Stimulated activated CD8-positive, alpha-beta memory T cell treated with anti-CD3 and anti-CD28 coated beads, Interleukin-4, amount 100 ng/mL, for 1 hour (primary cell): Measurements from ENCODE around the gene PHOX2B.
"Not testable (repeated sequence)": the region's sequence is repeated elsewhere in the genome, so short reads cannot be mapped to it uniquely, and the experiment has no call there.

ENCODE experiments used
- DNase-seq, 2 donors: peaks; one replicate each; pipeline ENCODE4 v3.0.0-alpha.2; 2020; ENCODE audit warnings: low read depth in 2 of 2, low spot score in 1 of 2

PHOX2B gene

DNA sequence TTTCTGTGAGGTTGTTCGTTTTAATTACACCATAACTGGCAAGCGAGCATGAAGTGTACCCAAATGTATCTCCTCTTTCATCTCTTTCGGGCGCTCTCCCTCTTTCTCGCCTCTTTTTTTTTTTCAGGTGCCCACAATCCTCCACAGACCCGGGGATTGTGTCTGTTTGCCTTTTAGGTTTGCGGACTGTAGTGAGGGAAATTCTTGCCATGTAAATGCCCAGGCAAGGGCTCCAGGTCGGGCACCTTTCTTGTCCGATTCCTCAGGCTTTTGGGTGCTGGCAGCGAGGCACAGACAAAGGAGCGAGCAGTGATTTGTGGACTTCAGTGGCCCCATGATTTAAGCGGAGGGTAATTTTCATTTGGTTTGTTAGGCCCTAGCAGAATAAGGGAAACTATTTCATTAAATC is 1.1 kb upstream of the PHOX2B start:
- DNase-seq: no peak

DNA sequence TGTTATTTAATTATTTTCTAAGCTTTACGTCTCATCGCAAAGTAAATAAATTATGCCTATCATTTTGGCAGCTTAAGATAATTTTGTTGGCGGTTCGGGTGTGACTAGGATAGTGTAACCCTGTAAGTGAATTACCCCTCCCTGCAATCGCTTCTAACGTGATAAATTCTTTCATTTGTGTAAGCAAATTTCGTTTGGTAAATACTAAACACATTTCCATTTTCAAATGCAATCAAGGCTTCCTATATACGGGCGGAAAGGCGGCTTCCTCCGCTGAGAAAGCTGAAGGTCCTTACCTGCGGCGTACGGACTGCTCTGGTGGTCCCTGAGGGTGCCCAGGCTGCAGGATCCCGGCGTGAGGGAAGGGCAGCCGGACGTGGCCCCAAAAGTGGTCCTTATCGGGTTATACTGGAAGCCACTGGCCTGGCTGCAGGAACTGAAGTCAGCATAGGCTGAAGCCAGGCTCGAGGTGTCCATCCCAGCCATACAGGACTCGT is 403 bp downstream of the PHOX2B start:
- DNase-seq: no peak

DNA sequence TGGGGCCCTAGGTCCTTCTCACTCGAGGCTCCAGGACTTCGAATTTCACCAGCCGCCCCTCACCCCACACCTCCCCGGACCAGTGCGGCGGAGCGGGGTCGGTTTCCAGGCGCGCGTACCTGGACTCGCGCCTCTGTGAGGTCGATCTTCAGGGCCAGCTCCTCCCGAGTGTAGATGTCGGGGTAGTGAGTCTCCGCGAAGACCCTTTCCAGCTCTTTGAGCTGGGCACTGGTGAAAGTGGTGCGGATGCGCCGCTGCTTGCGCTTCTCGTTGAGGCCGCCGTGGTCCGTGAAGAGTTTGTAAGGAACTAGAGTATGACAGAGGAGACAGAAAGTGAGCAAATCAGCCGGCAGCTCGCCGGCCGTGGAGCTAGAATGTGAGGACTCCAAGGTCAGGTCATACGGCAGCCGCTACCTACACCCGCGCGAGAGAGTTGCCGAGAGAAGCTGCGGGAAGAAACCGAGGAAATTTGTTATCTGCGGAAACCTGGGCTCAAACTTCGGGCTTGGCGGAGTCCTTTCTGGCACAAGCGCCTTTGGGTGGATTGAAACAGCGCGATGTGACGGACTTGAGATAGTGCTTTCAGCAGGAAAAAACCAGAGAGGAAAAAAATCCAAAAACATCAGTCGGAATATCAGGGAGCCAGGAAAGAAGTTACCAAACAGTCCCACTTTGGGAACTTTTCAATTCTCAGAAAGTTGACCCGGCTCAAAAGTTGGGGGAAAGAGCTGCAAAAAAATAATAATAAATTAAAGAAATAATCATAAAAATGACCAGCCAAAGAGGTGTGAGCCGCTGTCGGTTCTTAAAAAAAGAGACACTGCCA is 1.1 kb downstream of the PHOX2B start:
- no peak for DNase-seq

DNA sequence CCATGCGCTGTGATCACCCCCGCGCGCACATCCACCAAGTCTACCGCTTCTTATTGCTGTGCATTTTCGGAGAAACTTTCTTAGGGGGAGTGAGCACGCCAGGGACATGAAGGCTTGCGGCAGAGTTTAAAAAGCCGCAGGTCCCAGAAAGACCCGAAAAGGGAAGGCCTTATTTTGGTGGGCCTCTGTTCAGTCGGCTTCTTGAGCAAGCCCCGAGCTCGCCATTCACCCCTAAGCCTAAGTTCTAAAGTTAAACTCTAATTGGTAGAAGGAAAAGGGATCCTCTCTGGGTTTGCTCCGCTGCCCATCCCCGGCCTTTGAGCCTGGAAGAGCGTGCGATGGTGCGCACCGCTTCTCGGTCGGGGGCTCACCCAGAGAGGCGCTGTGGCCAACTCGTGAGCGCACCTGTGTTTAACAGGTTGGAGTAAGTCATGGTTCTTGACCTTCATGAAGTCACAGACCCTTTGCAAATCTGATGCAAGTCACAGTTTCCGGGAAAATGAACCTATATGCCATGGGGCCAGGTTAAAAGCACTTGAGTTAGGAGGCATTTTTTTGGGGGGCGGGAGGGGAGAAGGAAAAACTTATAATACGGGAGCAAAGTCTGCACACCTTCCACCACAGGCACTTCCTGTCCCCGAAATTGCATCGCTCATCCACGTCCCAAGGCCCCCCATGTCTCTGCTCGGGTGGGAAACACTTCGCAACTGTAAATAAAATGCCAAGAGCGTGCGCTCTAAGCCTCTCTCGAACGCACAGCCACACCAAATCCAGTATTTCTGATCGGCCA is 1.9 kb downstream of the PHOX2B start:
- no peak for DNase-seq

DNA sequence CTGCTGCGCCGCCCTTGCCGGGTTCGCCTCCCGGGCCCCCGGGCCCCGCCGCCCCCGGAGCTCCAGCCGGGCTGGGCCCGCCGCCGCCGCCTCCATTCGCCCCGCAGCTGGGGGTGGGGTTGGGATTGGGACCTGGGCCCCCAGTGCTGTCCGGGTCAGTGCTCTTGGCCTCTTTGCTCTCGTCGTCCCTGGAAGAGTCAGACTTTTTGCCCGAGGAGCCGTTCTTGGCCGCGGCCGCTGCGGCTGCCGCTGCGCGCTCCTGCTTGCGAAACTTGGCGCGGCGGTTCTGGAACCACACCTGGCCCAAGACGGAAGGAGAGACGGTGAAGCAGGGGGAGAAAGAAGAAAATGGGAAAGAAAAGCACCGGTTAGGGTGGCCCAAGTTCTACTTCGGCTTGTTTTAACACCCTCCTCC is 2.5 kb downstream of the PHOX2B start:
- DNase-seq: no peak

DNA sequence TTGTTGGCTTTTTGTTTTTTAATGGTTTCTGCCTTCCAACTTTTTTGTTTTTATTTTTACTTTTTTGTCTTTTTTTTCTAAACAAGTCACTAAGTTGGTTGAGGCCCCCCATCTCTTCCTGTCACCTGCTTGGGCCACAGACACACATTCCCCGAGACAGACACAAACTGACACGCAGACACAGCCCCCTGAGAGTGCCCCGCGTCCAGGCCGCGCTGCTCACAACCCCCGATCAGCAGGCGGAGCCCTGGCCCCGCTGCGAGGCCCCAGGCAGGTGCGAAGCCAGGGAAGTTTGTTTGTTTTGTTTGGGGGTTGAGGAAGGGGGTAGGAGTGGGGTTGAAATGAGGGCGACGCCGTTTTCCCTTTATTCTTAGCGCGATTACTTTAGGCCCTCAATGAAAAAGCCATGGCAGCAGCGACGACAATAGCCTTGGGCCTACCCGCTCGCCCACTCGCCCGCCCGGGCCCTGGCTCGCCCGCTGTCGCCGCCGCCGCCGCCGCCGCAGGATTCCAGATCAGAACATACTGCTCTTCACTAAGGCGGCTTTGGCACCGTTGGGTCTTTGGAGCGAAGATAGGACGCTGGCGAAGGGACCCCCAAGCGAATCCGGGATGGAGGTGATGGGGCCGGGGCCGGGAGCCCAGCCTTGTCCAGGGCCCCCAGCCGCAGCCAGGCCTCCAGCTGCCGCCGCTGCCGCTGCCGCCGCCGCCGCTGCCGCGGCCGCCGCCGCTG is 3.1 kb downstream of the PHOX2B start:
- no peak for DNase-seq

DNA sequence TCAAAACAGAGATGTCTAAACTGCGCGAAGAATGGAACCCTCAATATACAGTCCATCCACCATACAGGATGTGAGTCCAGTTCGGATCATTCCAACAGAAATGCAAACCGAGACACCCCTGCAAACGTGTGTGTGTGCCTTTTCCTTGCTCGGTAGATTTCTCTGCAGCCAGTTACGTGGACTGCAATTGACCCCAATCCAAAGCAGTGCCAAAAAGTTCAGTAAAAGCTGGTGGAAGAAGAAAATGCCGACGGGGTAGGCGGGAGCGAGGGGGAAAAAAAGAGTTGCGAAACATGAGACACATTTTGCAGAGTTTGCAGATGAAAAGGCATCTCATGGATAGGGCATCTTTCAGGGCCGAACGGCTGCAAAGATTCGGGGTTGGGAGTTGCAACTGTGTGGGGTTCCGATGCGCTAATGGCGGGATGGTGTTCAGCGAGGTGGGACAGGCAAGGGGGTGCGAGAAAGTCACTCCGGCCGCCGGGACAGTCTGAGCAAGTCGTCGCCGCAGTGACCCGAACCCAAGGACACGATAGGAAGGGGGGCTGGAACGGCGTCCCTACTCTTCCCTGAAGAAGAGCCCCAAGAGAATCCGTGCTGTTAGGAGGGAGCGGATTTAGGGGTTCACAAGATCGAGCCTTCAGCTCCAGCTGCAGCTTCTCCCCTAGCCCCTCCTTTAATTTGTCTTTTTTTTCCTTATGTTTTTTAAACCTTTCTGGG is 3.8 kb downstream of the PHOX2B start:
- DNase-seq: no peak

DNA sequence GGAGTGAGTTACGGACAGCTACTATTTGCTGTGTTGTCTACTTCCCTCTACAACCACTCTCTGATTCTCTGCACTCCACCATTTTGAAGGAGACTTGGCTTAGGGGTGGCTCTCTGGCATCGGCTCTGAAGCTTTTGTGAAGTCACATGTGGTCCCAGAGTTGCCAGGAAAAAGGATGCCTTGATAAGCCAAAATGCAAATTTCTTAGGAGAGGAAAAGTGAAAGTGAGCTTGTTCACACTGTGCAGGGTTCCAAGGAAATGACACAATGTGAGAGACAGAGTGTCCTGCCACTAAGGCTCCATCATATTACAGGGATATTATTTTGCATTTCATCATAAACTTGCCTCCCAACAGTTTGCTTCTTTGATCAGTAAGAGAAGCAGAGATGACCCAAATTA is 7.2 kb downstream of the PHOX2B start:
- no peak for DNase-seq

DNA sequence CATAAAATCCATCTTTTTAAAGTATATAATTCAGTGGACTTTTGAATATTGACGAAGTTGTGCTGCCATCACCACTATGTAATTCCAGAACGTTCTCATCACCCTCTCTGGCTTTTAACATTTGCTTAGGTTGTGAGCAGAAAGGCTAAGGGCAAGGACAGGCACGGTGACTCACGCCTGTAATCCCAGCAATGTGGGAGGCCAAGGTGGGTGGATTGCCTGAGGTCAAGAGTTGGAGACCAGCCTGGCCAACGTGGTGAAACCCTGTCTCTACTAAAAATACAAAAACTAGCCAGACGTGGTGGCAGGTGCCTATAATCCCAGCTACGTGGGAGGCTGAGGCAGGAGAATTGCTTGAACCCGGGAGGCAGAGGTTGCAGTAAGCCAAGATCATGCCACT is 11.0 kb downstream of the PHOX2B start:
- not testable (repeated sequence) for DNase-seq

DNA sequence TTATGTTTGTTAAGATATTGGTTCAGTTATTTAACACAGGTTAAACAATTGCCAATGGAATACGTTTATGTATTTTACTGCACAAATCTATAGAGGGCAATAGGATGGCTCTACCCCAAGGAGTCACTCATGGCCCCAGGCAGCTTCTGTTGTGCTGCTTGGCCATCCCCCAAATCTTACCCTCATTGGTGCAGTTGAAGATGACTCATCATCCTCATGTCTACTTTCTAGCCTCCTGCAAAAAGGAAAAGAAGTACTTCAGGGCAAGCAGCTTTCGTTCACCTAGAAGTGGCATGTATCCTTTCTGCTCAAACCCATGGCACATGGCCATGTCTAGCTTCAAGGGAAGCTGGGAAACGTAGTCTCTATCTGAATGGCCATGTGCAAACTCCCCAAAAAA is 14.2 kb downstream of the PHOX2B start:
- no peak for DNase-seq

DNA sequence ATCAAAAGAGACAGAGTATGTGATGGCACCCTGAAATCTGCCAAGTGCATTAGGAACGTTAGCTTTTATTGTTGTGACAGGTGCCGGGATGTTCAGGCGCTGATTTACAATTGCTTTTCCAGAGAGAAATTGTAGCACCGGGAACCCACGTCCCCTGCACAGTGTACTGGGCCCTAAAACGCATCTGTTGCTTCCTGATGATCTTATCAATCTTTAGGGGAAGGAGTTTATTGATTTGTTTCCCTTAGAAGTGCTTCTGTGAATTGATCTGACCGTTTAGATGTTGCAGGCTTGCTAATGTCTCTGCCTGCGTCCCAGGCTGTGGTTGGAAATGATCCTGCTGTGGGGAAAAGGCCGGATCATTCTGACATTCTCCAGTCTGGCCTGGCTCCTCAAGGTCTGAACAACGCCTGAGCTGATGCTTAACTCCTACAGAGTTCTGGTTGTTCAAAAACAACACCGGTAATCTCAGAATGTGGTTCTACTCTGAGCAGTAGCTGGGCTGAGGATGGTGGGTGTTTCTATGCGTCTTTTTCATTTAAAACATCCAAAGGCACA is 16.9 kb downstream of the PHOX2B start:
- no peak for DNase-seq

DNA sequence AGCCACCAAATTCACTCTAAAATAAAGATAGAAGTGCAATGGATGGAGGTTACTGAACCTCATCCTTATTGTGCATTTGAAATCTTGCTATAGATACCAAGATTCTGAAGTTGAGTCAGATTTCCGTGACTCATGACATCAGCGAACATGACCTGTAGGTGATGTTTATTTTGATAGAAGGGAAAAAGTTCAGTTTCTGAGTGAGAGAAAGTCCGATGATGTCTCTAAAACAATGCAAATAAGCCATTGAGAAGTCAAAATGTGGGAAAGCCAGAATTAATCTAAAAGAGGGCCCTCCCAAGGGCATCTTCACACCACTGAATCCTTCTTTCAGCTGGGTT is 20.0 kb downstream of the PHOX2B start:
- no peak for DNase-seq

DNA sequence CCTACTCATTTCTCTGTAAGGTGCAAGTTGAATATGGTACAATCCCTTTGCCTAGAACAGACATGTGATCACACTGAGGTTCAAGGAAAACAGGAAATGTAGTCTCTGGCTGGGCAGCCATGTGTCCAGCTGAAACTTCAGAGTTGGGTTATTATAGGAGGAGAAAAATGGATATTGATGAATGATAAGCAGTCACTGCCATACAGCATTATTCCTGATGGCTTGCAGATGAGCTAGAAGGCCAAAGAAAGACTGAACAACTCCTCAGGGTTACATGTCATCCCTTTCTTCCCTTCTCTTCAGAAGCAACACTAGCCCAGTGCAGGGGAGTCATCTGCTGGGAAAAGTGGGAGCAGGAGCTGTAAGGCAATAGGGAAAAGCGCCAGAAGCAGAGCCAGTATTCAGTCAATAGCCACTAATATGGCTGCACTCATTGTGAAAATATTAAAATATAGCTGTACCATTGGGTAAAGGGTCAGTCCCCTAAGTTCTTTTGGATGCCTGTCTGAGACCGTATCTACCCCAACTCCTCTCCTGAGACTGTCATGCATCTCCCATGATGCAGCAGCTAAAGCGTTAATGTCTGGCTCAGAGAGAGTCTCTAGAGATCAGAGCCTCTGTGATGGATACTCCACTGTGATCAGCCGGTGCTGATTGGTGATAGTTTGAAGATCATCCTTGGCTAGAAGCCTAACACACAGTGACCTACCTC is 20.5 kb downstream of the PHOX2B start:
- no peak for DNase-seq

DNA sequence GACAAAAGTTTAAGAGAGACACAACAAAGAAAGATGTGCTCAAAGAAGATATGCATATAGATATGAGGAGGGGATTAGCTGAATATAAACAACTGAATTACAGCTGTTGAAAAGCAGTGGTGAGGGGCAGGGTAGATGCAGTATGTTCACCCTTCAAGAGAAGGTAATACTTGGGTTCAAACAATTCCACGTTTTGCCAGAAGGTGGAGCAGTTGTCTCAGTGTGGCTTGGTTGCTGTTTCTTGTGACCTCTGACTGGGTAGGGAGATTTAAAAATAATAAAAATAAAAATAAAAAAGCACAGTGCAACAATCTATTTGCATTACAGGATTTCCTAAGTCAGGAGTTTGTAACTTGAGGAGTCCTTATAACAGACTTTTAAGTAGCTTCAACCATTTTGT is 23.3 kb downstream of the PHOX2B start:
- no peak for DNase-seq

DNA sequence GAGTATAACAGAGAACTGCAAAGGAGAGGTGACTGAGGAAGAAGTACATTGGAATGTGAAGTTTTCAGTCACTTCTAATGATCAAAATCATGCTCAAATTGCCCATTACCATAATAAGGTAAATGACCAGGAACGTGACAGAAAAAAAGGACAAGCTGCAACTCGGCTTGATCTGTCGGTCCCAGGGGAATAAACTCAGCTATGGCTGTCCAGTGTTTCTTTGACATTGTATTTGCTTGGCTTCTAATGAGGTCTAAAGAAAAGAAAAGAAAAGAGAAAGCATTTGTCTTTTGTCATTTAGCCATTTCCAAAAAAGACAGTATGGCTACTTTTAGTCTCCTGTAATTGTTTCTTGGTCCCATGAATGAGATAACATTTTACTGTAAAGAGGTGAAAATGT is 25.2 kb downstream of the PHOX2B start:
- no peak for DNase-seq

DNA sequence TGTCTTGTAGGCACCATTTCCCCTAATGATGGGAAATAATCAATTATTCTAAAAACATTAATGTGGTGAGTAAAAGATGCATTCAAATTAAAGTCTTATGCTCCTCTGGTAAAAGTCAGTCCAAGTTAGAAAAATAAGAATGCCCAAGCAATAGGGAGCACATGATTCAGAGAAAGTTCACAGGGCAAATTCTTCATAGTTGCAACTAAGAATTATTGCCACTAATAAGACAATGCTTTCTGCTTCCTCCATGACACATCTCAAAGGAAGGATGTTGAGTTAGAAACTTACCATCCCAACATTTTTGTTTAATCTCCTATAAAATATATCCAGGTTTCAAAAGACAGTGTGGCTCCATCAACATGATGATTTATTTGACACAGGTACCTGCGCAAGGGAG is 26.3 kb downstream of the PHOX2B start:
- DNase-seq: no peak

DNA sequence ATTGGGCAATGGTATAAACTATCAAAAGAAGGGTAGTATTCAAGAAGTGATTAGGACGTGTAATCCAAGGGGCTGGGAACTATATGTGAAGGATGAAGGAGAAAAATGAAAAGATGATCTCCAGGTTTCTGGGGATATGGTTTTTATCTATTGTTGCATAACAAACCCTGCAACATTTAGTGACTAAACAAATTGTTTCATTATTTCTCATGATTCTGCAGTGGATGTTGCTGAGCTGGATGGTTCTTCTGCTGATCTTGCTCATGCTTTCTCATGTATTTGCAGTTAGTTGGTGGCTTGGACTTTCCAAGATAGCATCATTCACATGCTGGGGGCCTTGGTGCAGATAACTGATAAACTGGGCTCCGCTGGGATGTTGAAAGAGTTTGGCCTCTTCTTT is 29.1 kb downstream of the PHOX2B start:
- DNase-seq: no peak

DNA sequence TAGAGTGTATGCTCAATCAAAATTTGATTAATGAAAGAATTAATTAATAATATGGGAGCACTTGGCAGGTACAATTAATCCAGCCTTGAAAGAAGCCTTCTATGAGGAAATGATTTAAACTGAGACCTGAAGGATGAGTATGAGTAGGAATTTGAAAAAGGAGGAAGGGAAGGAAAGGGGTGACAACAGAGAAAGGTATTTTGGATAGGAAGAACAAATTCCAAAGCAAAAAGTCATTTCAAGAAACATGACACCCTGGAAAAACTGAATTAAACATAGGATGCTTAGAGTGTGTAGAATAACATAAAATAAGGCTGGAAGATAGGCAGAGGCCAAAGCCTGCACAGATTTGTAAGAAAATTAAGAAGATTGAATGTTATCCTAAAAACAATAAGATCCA is 29.6 kb downstream of the PHOX2B start:
- DNase-seq: no peak

DNA sequence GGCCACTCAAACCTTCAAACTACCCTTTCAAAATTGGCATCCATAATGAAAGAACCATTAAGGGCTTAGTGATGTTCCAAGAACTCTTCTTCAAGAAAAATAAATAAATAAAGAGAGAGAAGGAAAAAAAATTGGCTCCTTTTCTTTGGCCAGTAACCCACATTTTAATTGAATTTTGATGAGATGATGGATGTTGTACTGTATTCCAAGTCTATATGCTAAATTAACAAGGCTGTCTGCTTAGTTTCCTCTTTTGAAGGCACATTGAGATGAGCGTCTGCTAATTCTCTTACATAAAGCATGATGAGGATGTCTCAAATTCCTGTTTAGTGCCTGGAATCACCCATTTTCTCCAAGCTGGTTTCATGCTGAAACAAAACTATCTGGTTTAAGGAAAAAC is 33.4 kb downstream of the PHOX2B start:
- DNase-seq: no peak

DNA sequence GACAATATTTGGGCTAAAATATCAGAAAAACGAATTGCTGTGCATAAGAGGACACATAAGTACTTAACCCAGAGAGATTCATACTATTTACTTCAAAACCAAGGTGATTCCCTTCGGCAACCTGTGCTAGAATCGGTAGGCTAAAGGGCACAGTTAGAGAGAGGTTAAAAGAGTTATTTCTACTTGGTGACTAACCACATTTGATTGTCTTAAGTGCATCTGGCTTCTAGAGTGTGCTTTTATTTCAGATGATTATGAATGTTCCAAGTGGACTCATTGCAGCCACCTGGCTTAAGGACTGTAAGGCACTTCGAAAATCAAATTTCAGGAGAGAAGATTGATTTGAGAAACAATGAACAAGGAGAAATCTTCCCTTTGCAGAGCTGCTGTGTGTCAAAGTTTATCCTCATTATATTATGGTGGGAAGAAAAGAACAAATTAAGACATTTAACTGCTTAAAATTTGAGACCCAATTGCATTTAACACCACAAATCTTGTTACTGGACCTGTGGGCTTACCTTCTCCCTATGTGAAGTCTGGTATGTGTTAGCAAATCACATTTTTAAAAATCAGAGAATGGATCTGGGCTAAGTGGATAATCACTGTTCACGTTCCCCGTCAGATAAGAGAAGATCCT is 34.0 kb downstream of the PHOX2B start:
- DNase-seq: no peak
